HG03064 (cell line): ENCODE results near the gene GAL3ST2.
"Not testable (repeated sequence)": the region's sequence is repeated elsewhere in the genome, so short reads cannot be mapped to it uniquely, and the experiment has no call there.

Experiments
- ATAC-seq: cut with Tn5 transposase; IDR thresholded peaks from one replicate; pipeline ENCODE4 v1.9.1; 2021; ENCODE audit warnings: low read depth; ENCODE audit not compliant: unreplicated experiment

GAL3ST2 gene

DNA sequence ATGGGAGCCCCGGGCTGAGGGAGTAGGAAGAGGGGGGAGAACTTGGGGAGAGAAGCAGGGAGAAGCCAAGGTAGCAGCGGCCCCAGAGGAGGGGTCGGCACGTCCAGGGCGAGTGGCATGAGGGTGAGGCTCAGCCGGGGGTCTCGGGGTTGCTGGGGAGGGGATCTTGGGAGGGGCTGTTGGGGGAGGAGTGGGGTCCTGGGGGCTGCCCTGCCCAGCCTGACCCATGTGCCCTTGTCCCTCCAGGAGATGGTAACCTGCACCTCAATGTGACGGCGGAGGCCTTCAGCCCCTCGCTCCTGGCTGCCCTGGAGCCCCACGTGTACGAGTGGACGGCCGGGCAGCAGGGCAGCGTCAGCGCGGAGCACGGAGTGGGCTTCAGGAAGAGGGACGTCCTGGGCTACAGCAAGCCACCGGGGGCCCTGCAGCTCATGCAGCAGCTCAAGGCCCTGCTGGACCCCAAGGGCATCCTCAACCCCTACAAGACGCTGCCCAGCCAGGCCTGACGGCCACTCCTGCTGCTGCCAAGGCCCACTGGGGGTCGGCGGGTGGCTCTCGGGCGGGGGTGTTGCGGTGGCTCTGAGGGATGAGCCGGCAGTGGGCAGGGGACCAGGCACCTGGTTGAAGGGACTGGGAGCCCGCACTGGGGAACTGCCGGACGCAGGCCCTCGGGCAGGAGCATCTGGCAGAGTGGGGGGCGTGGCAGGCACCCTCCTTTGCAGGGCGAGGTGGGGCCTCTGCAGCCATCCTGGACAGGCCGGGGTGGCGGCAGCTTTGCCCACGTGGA, 9.0 kb upstream of the GAL3ST2 start:
- no peak for ATAC-seq

- ATAC-seq: no peak
Observed at GRCh38 chr2:241768251-241768711, 8.3 kb upstream of the GAL3ST2 start.

DNA sequence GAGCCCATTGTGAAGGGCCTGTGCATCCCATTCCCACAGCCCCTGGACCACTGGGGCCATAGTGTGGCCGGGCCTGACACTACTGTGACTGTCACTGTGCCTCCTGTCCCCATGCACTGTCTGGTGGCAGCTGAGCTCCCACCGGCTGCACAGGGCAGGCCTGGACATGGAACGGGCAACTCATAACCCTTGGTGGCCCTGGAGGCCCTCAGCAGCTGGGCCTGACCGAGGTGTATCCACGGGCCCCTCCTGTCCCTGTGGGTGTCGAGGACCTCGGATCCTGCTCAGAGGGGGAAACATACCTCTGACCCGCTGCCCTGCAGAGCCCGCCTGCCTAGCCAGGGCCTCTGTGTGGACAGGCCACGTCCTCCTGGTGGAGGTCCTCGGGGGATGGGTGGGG, 7.8 kb upstream of the GAL3ST2 start:
- ATAC-seq: no peak

GRCh38 chr2:241769819-241770184, 6.8 kb upstream of the GAL3ST2 start:
- ATAC-seq: no peak

- no peak for ATAC-seq
Observed at GRCh38 chr2:241770185-241770935, 6.3 kb upstream of the GAL3ST2 start.

DNA sequence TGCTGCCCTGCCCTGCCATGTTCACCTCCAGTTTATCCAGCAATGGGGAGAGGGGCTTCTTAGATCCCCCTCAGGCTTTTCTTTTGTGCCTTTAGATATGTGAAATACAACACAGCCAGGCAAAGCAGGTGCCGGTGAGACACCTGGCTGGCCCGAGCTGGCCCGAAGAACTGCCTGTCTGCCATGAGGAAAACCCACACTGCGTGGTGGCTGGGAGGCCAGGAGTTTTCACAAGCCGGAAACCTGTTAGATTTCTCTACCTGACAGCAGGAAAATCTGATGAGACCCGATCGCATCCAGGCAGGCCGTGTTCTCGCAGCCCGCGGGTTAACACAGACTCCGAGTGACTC, 5.7 kb upstream of the GAL3ST2 start:
- ATAC-seq: no peak

GRCh38 chr2:241771286-241772062, 5.1 kb upstream of the GAL3ST2 start:
- ATAC-seq: no peak

DNA sequence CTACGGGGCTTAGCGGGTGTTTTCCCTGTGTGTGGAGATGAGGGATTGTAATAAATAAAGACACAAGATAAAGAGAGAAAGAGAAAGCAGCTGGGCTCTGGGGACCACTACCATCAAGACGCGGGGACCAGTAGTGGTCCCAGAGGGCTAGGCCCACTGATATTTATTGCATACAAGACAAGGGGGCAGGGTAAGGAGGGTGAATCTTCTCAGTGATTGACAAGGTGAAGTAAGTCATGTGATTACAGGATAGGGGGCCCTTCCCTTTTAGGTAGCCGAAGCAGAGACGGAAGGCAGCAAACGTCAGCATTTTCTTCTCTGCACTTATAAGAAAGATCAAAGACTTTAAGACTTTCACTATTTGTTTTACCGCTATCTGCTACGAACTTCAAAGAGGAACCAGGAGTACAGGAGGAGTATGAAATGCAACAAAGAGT, 4.5 kb upstream of the GAL3ST2 start:
- ATAC-seq: no peak

DNA sequence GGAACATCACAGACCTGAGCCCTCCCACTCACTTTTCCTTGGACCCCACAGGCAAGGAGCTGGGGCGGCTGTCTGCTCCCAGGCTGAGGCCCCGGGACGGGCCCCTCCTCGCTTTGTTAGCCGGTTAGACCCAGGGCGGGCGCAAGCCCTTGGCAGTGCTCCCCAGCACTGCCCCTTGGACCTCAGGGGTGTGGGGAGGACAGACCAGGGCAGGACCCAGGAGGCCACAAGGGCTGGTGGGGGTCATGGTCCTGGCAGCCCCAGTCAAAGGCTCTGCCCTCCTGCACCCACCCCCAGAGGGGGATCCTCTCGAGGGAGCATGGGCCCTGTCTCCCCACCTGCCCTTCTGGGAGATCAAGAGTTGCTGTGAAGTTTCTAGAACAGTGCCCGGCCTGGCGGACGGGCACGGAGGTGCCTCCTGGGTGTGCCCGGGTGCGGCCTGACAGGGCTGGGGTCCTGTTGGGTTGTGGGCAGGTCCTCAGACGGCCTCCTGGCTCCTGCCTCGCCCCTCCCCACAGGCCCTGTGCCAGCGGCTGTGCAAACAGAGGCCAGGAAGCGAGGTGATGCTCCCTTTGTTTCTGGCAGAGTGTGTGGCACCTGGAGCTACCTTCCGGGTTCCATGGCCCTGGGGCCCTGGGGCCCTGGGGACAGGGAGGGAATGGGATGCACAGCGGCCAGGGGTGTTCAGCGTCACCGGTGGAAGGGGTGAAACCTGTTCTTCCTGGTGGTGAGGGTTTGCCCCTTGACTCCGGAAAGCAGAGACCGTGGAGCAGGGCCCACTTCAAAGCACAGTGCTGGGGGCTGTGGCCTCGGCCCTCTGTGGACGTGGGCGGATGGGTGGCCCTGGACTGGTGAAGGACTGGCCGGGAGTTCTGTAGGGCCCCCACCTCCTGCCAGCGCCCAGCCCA, 2.9 kb upstream of the GAL3ST2 start:
- ATAC-seq: no peak

DNA sequence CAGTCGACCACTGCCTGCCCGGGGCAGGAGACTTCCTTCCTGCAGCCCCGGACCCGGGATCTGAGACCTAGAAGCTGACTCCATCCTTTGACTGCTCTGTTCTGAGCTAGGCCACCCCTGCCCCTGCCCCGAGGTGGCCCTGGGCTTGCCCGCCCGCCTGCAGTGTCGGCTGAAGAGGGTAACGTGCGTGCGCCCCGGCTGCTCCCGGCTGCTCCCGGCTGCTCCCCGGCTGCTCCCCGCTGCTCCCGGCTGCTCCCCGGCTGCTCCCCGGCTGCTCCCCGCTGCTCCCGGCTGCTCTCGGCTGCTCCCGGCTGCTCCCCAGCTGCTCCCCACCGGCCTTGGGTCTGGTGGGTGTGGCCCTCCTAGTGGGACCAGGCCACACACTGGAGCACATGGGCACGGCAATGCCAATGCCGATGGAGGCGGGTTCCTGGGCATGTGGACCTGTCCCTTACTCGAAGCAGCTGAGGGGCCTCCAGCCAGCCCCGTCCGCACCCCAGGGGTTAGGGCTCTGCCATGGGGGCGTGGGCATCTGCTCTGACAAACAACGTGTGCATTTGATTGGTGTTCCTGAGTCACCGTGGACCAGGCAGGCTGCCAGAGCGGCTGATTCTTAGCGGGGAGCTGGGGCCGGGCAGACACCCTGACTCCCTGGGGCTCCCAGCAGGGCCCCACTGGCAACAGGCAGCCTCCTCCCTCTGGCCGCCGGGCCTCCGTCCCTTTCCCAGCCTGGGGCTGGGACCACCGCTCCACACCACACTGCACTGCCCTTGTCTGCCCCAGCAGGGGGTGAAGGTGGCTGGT, 2.0 kb upstream of the GAL3ST2 start:
- no peak for ATAC-seq

- ATAC-seq: no peak
Observed at GRCh38 chr2:241775223-241776177, 1.1 kb upstream of the GAL3ST2 start.

DNA sequence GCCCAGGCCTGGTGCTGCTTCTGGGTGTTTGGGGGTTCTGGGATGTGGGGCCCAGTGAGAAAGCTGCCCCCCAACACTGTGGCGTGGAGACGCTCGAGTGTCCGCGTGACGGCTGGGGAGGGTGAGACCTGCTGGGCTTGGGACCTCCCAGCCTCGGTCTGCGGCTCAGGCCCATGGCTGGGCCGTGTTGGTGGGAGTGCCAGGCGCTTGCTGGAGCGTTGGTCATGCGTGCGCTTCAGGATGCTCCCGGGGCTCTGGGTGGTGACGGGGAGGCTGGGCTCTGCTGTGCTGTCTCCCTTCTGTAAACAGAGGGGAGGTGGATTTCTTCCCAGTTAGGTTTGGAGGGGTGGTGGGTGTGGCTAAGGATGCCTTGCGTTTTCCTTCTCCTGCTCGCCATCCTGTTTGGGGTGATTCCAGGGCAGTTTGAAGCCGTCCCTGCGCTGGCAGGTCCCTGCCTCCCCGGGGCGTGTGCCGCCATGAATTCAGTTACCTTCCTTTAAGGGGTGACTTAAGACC, 606 bp downstream of the GAL3ST2 start:
- ATAC-seq: no peak

DNA sequence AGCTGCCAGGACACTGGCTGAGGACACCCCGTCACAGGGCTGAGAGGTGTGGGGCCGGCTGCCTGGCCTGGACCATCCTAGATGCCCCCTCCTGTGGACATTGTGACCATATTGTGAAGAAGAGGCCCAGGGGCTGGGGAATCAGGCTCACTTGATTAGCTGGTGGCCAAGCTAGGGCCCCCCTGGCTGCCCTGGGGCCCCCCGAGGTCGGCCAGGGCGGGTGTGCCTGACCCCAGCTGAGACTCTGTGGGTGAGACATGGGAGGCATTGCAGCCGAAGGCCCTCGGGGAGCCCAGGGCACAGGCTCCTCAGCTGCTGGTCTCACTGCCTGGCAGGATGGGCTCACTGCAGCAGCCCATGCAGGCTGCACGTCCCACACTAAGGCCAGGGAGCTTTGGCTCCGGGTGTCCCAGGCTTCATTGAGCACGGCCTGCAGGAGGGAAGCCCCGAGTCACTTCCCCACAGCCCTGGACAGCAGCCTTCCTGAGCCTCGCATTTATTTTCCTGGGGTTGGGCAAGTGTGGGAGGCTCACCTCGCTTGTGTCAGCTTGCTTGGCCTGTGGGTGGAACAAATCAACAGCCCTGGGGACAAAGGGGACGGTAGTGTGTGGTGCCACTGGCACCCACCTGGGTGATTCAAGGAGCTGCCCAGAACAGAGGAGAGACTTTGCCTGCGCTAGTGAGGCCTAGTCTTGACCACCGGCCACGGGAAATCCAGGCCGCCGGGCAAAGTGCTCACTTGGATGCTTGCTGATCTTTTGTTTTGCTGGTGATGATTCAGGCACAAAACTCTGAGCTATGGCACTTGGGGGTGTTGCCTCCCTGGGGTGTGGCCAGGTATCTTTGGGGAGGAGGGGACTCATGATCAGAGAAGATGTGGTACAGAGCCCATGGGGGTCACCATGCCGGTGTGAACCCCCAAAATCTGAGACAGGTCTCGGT, 1.3 kb downstream of the GAL3ST2 start:
- no peak for ATAC-seq

GRCh38 chr2:241780939-241781569, 4.4 kb downstream of the GAL3ST2 start:
- ATAC-seq: no peak

- ATAC-seq: not testable (repeated sequence)
Observed at GRCh38 chr2:241782053-241782452, 5.4 kb downstream of the GAL3ST2 start.

- no peak for ATAC-seq
Observed at GRCh38 chr2:241788135-241788534, 11.5 kb downstream of the GAL3ST2 start.

DNA sequence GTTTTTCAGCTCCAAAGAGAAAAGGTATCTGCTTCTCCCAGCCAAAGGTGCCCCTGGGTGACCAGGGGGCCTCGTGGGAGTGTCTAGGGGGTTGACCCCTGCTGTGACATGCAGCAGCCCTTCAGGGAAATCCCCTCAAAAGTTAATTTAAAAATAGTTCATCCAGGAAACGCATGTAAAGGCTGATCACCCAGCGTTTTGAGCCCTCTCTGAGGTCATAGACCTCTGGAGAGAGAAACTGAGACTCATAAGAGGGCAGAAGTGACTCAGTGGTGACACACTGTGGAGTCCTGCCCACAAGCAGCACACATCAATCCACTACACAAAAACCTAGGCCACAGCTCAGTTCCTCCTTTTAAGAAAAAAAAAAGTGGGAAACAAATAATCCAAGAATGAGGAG, 11.9 kb downstream of the GAL3ST2 start:
- no peak for ATAC-seq
